Activated naive CD4-positive, alpha-beta T cell treated with anti-CD3 and anti-CD28 coated beads, Interleukin-2, amount 10 ng/mL, durations not matched to agents 7 days and 5 days (primary cell): ENCODE results near the gene SH2B2.

ENCODE experiments used
- CTCF ChIA-PET: fragments of 350-600 bp; sonication (Branson Sonifier 250); formaldehyde crosslinking; loops from one replicate; lab custom pipeline; 2021; ENCODE audit warnings: antibody characterized with exemption; lab: Charles Lee
- DNase-seq: peaks from one replicate; pipeline ENCODE4 v3.0.0-alpha.2; 2020
- H3K27ac Mint-ChIP-seq: one replicate; pipeline ENCODE4 v1.8.0; 2021; ENCODE audit warnings: mild to moderate bottlenecking, moderate library complexity, mixed read lengths
- H3K27me3 Mint-ChIP-seq: one replicate; pipeline ENCODE4 v1.8.0; 2021; ENCODE audit warnings: mild to moderate bottlenecking, mixed read lengths
- H3K36me3 Mint-ChIP-seq: one replicate; pipeline ENCODE4 v1.8.0; 2021; ENCODE audit warnings: mixed read lengths
- H3K4me1 Mint-ChIP-seq: one replicate; pipeline ENCODE4 v1.8.0; 2021; ENCODE audit warnings: mixed read lengths
- H3K4me3 Mint-ChIP-seq: one replicate; pipeline ENCODE4 v1.8.0; 2021; ENCODE audit warnings: mild to moderate bottlenecking, moderate library complexity, mixed read lengths
- H3K9me3 Mint-ChIP-seq: one replicate; pipeline ENCODE4 v1.8.0; 2021; ENCODE audit warnings: mixed read lengths

SH2B2 gene

DNA sequence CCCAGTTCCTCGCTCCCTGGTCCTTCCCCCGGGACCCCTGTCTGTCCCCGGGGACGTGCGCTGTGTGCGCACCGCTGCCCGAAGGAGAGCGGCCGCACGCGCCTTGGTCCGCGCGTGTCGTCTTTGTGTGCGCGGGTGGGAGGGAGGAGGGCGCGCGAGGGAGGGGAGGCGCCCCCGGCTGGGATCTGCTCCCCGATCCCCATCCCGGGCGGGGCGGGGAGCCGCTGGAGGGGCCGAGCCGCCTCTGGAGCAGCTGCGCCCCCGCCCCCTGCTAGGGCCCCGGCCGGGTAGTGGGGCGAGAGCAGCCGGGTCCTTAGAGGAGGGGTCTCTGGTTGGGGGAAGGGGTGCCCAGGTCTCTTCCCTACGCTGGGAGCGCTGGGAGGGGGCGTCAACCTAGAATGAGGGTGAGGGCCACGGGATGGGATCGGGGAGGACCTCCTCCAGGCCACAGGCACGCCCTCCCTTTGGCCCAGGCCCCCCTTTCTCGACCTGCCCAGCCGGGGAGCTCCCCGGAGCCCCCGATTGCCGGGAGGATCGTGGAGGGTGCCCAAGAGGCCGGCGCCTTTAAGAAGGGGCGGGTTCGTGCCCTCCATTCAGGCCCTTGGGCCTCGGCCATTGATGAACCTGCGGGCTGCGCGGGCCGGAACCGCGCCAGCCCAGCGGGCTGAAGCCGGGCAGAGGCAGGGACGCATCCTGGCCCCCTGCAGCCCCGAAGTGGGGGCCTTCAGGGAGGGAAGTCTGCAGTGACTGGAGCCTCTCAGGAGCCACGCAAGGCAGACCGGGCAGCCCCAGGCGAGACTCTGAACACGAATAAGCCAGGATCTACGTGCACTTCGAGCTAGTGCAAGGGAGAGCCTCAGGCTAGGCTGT, 678 bp downstream of the SH2B2 start:
- DNase-seq: peak; percentile 38
- Mint-ChIP-seq H3K27ac (no peak overlapping the region), H3K9me3 (no peaks in the 10 kb centered on the region), H3K27me3 (peaks cover 86% of the 10 kb centered on the region), H3K36me3 (no peaks in the 10 kb centered on the region), H3K4me3 (peak overlapping the region; percentile 69), H3K4me1 (peaks cover 27% of the 10 kb centered on the region)
- CTCF ChIA-PET: interaction anchor here (0.9 kb wide), 1 partner anchor 104 kb away, joined by 3 read pairs; no protein-coding TSS in a partner anchor

DNA sequence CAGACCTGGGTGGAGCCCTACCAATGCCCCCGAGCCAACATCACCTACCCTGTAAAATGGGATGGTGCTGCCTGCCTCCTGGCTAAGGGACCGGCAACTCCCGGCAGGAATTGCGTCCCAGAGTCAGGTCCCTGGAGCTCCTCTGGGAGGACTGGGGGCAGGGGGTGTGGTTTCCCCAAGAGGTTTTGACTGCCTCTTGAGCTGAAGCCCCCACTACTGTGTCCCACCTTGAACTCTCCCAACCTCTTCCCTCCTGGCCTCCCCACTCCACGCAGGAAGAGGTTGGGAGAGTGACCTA, 1.3 kb downstream of the SH2B2 start:
- no peaks in the 10 kb centered on the region for H3K36me3 Mint-ChIP-seq
- H3K27ac Mint-ChIP-seq: no peak overlapping the region
- H3K27me3 Mint-ChIP-seq: peaks cover 86% of the 10 kb centered on the region
- H3K4me3 Mint-ChIP-seq: no peak overlapping the region
- no peak for DNase-seq
- H3K9me3 Mint-ChIP-seq: no peaks in the 10 kb centered on the region
- H3K4me1 Mint-ChIP-seq: peaks cover 27% of the 10 kb centered on the region
- CTCF ChIA-PET: interaction anchor here (0.9 kb wide), 1 partner anchor 104 kb away, joined by 3 read pairs; no protein-coding TSS in a partner anchor

DNA sequence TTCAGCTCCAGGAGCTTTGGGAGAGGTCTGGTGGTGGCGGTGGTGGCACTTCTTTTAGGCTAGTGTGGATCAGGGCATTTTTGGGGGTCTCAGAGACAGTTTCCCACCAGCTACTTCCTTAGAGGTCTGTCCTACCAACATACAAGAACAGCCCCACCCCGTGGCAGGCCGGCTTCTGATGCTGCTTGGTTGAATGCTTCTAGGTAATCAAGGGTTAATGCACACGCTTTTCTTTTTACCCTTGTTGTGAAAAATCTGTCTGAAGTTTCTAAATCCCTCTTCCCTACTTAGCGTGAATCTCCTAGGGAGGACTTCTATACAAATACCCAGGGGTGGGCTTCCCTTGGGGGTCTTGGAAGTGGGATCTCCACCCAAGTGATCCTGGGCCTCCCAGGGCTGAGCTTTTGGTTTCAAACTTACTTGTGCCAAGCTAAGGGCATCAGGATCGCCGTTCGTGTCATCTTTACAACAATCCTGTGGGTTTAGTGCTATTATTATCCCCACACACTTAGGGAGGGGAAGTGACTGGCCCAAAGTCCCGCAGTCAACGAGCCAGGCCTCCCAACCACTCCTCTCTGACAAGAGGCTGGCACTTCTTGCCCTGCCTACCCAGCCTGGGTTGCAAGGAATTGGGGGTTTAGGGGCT, 1.7 kb downstream of the SH2B2 start:
- Mint-ChIP-seq H3K4me1 (peaks cover 27% of the 10 kb centered on the region), H3K27me3 (peaks cover 82% of the 10 kb centered on the region), H3K36me3 (no peaks in the 10 kb centered on the region), H3K27ac (no peak overlapping the region), H3K4me3 (peak overlapping the region; percentile 31), H3K9me3 (no peaks in the 10 kb centered on the region)
- CTCF ChIA-PET: interaction anchor here (0.9 to 1.1 kb wide), 2 partner anchors 91 to 103 kb away, joined by 3 to 5 read pairs; no protein-coding TSS in a partner anchor
- no peak for DNase-seq

DNA sequence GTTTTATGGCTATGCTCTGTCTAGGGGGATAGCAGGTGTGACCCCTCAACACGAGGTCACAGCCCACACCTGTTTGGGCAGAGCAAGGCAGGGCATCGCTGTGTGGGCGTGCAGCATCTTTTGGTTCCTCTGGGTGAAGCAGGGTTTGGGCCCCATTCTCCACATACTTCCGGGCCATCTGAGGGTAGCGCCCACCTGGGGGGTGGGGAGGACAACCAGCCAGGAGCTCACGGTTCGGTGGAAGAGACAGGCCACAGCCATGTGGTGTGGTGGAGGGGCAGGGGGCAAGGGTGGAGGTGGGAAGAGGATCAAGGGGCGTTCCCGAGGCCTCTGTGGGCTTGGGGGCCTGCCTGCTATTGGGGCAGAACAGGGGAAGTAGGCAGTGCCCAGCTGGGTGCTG, 2.4 kb downstream of the SH2B2 start:
- peaks cover 81% of the 10 kb centered on the region for H3K27me3 Mint-ChIP-seq
- H3K4me1 Mint-ChIP-seq: peaks cover 27% of the 10 kb centered on the region
- H3K36me3 Mint-ChIP-seq: no peaks in the 10 kb centered on the region
- no peaks in the 10 kb centered on the region for H3K9me3 Mint-ChIP-seq
- H3K4me3 Mint-ChIP-seq: no peak overlapping the region
- DNase-seq: no peak
- no peak overlapping the region for H3K27ac Mint-ChIP-seq
- CTCF ChIA-PET: interaction anchor here (1.1 kb wide), 1 partner anchor 91 kb away, joined by 5 read pairs; no protein-coding TSS in a partner anchor

DNA sequence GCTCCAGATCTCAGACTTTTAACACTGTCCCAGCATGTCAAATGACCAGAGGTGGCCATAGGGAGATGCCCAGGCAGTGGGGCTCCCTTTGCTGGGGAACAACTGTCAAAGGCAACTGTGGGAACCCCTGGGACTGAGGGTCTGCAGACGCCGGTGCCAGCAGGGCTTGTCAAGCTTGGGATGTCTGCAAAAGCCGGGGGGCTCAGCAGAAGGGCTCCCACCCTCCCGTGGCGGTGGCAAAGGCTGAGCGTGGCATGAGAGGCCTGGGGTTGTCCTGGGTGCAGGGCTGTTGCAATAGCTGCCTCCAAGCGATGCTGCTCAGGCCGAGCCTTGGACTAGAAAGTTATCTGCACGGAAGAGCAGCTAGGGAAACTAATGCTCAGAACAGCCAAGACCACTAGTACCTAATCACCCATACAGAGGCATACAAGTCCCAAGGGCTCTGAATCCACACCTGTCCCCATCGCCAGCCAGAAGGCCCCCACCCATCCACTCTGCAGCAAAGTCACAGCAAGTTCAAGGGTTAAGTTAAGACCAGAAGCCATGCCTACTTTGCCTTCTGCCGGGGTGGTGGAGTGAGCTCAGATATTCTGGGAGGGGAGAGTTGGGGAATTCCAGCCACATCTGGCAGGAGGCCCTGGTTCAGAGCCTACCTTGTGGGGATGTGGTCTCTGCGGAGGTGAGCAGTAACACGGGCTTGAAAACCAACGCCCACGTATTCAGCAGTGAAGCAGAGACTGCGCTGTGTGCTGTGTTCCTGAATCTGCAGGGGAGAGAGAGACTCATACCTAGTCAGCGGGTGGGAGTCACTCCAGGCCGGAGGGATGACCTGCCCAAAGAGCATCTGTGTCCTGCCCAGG, 4.6 kb downstream of the SH2B2 start:
- no peak for DNase-seq
- Mint-ChIP-seq H3K4me1 (peaks cover 12% of the 10 kb centered on the region), H3K27me3 (peaks cover 77% of the 10 kb centered on the region), H3K4me3 (no peak overlapping the region), H3K9me3 (no peaks in the 10 kb centered on the region), H3K36me3 (no peaks in the 10 kb centered on the region), H3K27ac (no peak overlapping the region)
- CTCF ChIA-PET: no interaction called here

DNA sequence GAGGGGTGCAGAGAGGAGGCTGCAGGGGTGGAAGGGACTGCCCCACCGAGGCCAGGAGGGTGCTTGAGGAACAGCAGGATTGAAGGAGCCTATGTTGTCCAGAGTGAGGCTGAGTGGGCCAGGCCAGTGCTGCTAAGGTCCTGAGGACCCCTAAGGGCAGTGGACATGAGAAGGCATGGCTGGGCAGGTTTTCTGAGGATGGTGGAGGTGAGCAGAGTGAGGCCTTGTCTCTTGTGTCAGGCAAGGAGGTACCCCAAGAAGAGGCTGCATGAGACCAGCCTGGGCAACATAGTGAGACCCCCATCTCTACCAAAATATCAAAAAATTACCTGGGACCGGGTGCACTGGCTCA, 5.2 kb downstream of the SH2B2 start:
- Mint-ChIP-seq H3K9me3 (no peaks in the 10 kb centered on the region), H3K4me3 (no peak overlapping the region), H3K36me3 (no peaks in the 10 kb centered on the region), H3K27ac (no peak overlapping the region), H3K4me1 (peaks cover 12% of the 10 kb centered on the region), H3K27me3 (peaks cover 79% of the 10 kb centered on the region)
- CTCF ChIA-PET: no interaction called here
- DNase-seq: no peak

DNA sequence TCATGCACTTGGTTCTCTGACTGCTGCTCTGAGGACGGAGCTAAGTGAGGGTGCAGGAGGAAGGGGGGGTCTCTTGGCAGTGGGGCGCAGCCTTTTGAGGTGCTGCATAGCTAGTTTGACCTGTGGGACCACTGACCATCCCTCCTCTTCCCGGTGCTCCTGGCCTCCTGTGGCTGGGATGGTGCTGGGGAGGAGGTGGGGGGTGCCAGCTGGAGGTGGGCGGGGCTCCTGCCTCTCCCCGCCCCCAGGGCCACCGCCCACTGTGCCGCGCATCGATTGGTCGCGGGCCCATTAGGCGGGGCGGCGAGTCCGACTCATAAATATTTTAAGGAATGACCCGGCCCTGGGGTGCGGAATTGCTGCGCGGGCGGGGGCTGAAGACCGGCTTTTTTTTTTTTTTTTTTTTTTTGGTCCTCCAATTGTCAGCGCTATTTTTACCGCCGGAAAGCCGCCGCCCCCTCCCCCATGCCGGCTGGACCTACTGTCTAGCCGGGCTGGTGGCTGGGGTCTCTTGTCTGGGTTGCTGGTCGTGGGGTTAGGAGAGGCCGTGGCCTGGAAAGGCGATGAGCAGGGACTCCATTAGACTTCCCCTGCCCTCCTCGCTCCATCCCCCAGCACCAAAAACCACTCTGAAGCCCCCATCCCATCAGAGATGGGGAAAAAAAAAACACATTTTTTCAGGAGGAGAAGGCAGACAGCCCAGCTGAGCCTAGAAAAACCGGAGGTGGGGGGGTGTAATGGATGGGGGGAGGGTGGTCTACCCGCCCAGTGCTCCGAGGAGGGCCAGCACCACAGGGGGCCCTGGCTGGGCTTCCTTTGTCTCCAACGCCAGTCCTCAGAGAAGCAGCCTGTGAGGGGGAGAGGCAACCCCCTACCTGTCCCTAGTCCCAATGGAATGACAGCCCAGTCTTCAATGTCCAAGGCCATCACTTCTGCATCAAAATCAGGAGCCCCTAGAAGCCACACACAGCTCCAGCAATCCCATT, 6.4 kb downstream of the SH2B2 start:
- Mint-ChIP-seq H3K27ac (no peak overlapping the region), H3K36me3 (no peaks in the 10 kb centered on the region), H3K4me3 (no peak overlapping the region), H3K27me3 (peaks cover 67% of the 10 kb centered on the region), H3K9me3 (no peaks in the 10 kb centered on the region), H3K4me1 (peaks cover 12% of the 10 kb centered on the region)
- no peak for DNase-seq
- CTCF ChIA-PET: interaction anchor here (0.8 kb wide), 1 partner anchor 95 kb away, joined by 3 read pairs; no protein-coding TSS in a partner anchor

DNA sequence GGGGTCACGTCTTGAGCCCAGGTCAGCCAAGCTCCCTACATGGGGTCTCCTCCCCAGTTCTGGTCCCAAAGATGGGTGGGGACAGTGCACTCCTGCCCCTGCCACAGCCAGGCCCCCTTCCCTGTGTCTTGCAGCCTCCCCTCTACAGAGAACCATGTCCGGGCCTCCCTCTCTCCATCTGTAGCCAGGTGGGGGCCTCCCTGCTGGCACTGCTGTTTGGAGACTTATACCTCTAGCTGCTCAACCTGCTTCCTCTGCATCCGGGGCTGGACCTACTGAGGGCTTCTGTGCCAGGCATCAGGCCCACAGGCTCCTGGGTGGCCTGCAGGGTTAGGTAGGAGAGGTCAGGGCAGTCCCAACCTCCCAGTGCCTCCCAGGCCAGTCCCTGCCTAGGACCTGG, 7.9 kb downstream of the SH2B2 start:
- no peaks in the 10 kb centered on the region for H3K36me3 Mint-ChIP-seq
- peaks cover 8% of the 10 kb centered on the region for H3K4me1 Mint-ChIP-seq
- H3K4me3 Mint-ChIP-seq: no peak overlapping the region
- CTCF ChIA-PET: no interaction called here
- DNase-seq: no peak
- H3K9me3 Mint-ChIP-seq: no peaks in the 10 kb centered on the region
- peaks cover 57% of the 10 kb centered on the region for H3K27me3 Mint-ChIP-seq
- H3K27ac Mint-ChIP-seq: no peak overlapping the region

DNA sequence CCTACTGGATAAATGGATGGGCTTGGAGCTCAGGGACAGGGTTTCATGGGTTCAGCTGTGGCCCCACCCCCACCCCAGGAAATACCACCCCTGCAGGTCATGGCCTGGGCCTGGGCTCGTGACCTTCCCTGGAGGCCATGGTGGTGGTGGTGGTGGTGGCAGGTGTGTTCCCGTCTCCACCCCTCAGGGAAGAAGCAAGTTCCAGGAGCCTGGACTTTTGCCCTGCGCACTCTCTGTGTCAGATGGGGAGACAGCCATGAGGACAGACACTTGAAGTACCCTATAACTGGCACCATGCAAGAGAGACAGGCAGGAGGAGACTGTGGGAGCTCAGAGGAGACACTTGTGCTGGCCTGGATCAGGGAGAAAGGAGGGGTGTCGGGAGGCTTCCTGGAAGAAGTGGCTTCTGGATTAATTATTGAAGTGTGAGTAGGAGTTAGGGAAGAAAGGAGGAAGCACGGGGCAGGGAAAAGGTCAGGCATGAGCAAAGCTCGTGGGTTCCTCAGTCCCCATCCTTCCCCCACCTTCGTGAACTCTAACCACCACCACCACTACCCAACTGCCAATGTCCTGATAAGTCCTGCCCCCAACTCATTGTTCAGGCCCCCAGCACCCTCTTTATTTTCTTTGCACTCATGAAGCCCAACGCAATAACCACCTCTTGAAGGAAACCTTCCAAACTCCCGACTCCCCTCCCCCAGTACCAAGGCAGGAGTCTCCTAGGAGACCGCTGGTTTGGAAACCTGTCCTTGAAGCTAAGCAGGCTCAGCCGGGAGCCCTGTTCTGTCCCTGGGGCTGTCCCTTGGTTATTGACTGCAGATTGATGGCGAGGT, 8.9 kb downstream of the SH2B2 start:
- no peaks in the 10 kb centered on the region for H3K36me3 Mint-ChIP-seq

DNA sequence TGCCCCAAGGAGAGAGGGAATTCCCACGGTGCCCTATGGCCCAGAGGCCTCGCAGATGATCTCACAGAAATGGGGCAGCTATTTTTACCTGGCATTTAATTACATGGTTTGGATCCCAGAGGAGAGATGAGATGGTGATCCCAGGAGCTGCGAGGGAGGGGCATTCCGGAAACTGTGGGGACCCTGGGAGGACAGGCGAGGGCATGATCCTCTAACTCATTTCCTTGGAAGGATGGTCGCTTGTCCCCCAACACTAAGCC, 9.4 kb downstream of the SH2B2 start:
- no peaks in the 10 kb centered on the region for H3K36me3 Mint-ChIP-seq
- CTCF ChIA-PET: no interaction called here
- no peak for DNase-seq
- H3K4me1 Mint-ChIP-seq: peaks cover 8% of the 10 kb centered on the region
- H3K27me3 Mint-ChIP-seq: peaks cover 42% of the 10 kb centered on the region
- no peak overlapping the region for H3K4me3 Mint-ChIP-seq
- no peak overlapping the region for H3K27ac Mint-ChIP-seq
- no peaks in the 10 kb centered on the region for H3K9me3 Mint-ChIP-seq

More for the DNA sequence above, 8.9 kb downstream of the SH2B2 start:
- Mint-ChIP-seq H3K4me1 (peaks cover 8% of the 10 kb centered on the region), H3K27ac (no peak overlapping the region), H3K9me3 (no peaks in the 10 kb centered on the region), H3K27me3 (peaks cover 48% of the 10 kb centered on the region), H3K4me3 (no peak overlapping the region)
- CTCF ChIA-PET: no interaction called here
- no peak for DNase-seq

DNA sequence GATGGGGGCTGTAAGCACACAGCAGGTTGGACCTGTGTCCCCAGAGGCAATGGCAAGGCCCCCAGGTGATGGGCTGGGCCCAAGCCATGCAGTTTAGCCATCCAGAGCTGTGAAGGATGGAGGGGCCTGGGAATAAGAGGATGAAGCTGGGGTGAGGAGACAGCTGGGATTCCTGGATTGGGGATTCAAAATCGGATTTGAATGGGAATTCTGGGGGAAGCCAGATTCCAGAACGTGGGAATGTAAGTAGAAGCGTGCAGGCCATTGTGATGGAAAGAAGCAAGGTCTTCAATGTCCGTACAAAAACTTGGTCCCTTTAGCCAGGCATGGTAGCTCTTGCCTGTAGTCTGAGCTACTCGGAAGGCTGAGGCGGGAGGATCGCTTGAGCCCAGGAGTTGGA, 9.8 kb downstream of the SH2B2 start:
- CTCF ChIA-PET: no interaction called here
- H3K4me3 Mint-ChIP-seq: no peak overlapping the region
- peaks cover 38% of the 10 kb centered on the region for H3K27me3 Mint-ChIP-seq
- DNase-seq: no peak
- H3K4me1 Mint-ChIP-seq: peaks cover 4% of the 10 kb centered on the region
- no peak overlapping the region for H3K27ac Mint-ChIP-seq
- H3K9me3 Mint-ChIP-seq: no peaks in the 10 kb centered on the region
- no peaks in the 10 kb centered on the region for H3K36me3 Mint-ChIP-seq

DNA sequence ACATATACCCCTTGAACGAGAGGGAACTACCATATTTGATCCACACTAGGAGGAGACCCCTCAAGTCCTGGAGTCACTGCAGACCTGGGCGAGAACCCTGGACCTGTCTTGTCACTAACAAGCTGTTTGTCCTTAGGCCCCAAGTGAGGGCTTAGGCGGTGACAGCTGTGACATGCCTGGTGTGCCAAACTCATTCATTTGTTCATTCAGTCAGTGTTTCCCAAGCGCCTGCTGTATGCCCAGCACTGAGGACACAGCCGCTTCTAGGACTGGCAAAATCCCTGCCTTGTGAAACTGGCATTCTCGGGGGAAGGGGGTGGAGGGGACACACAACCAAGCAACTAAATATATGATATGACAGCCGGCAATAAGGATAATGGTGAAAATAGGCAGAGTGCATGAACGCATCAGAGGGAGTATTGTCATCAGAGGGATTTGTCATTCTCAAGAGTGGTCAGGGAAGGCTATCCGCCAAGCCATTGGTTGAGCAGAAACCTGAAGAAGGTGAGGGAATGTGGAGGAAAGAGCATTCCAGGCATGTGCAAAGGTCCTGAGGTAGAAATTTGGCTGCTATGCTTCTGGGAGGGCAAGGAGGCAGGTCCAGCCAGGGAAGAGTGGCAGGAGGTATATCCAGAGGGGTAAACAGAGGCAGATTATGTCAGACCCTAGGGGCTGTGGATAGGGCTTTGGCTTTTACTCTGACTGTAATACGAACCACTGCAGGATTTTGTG, 11.0 kb downstream of the SH2B2 start:
- CTCF ChIA-PET: no interaction called here
- H3K4me1 Mint-ChIP-seq: no peaks in the 10 kb centered on the region
- no peaks in the 10 kb centered on the region for H3K36me3 Mint-ChIP-seq
- H3K27me3 Mint-ChIP-seq: peaks cover 34% of the 10 kb centered on the region
- no peak overlapping the region for H3K27ac Mint-ChIP-seq
- no peaks in the 10 kb centered on the region for H3K9me3 Mint-ChIP-seq
- no peak for DNase-seq
- no peak overlapping the region for H3K4me3 Mint-ChIP-seq
